SK-N-SH (cell line): ENCODE data around the gene CHID1. TPM values are rescaled to one million over a fixed set of nuclear protein-coding genes. Genes with fewer than 3 reads are reported as not detected.
A peak's percentile ranks its signal among the peaks of the same experiment; 100 is the strongest.

Experiments
- CTCF ChIA-PET: fragments of 300-600, 350-600 bp; formaldehyde crosslinking; extraction: SDS; loops from one replicate; lab custom pipeline; 2021; lab: Yijun Ruan, JAX
- POLR2A ChIA-PET: fragments of 350-600 bp; sonication (Branson Sonifier 250); formaldehyde crosslinking; extraction: SDS; loops from one replicate; lab custom pipeline; 2020; ENCODE audit warnings: antibody characterized with exemption, inconsistent platforms; lab: Yijun Ruan, JAX
- DNase-seq: peaks from one replicate; pipeline ENCODE4 v3.0.0; 2012
- H2AFZ ChIP-seq: fragments of 200-600 bp; sonication (generic); 2 replicates; pipeline ENCODE4 v1.8.1; 2016; ENCODE audit warnings: antibody characterized with exemption, mild to moderate bottlenecking, low read depth
- H3F3A ChIP-seq: fragments of 200-600 bp; sonication (generic); replicated peaks from 2 replicates; pipeline ENCODE3; 2016; ENCODE audit warnings: antibody characterized with exemption, mild to moderate bottlenecking; ENCODE audit not compliant: insufficient read depth
- H3K27ac ChIP-seq, 2 experiments: fragments of 200-500 bp in 1 of 2; fragments of 200-600 bp in 1 of 2; sonication (Bioruptor generic) in 1 of 2; sonication (generic), shearing (Covaris generic) in 1 of 2; 2 replicates each; pipeline versions ENCODE4 v1.5.1 to v1.6.1; 2014 to 2016; ENCODE audit warnings: low read depth in 2 of 2, inconsistent platforms in 1 of 2, low read length in 1 of 2, mild to moderate bottlenecking in 1 of 2, mixed read lengths in 1 of 2
- H3K27me3 ChIP-seq: fragments of 200-600 bp; sonication (generic), shearing (Covaris generic); 2 replicates; pipeline ENCODE4 v1.6.1; 2016; ENCODE audit warnings: mixed run types; ENCODE audit not compliant: insufficient read depth
- H3K36me3 ChIP-seq, 2 experiments: fragments of 200-500 bp in 1 of 2; fragments of 200-600 bp in 1 of 2; sonication (Bioruptor generic) in 1 of 2; sonication (generic) in 1 of 2; replicated peaks in 1 of 2; 2 replicates each; pipeline versions ENCODE3 to v1.5.1; 2014 to 2016; ENCODE audit warnings: low read length in 1 of 2, mild to moderate bottlenecking in 1 of 2; ENCODE audit not compliant: insufficient read depth in 2 of 2, control insufficient read depth in 1 of 2
- H3K4me1 ChIP-seq, 2 experiments: fragments of 200-500 bp in 1 of 2; fragments of 200-600 bp in 1 of 2; sonication (Bioruptor generic) in 1 of 2; sonication (generic), shearing (Covaris generic) in 1 of 2; 2 replicates each; pipeline versions ENCODE4 v1.5.1 to v1.6.1; 2014 to 2016; ENCODE audit warnings: low read depth in 1 of 2, low read length in 1 of 2, mixed run types in 1 of 2; ENCODE audit not compliant: insufficient read depth in 2 of 2, control insufficient read depth in 1 of 2
- H3K4me2 ChIP-seq: fragments of 200-600 bp; sonication (generic), shearing (Covaris generic); 2 replicates; pipeline ENCODE4 v1.6.1; 2017; ENCODE audit warnings: mixed run types
- H3K4me3 ChIP-seq, 2 experiments: fragments of 200-500 bp in 1 of 2; fragments of 200-600 bp in 1 of 2; sonication (Bioruptor generic) in 1 of 2; sonication (generic), shearing (Covaris generic) in 1 of 2; 2 replicates each; pipeline versions ENCODE4 v1.5.1 to v1.8.1; 2014 to 2016; ENCODE audit warnings: low read depth in 2 of 2, inconsistent platforms in 1 of 2, low read length in 1 of 2, mild to moderate bottlenecking in 1 of 2, mixed read lengths in 1 of 2, moderate library complexity in 1 of 2
- H3K79me2 ChIP-seq: fragments of 200-600 bp; sonication (generic); 2 replicates; pipeline ENCODE4 v1.8.1; 2017; ENCODE audit warnings: mild to moderate bottlenecking; ENCODE audit not compliant: insufficient read depth
- H3K9ac ChIP-seq: fragments of 200-600 bp; sonication (generic); 2 replicates; pipeline ENCODE4 v1.6.1; 2017; ENCODE audit warnings: mixed run types
- H3K9me2 ChIP-seq: fragments of 200-600 bp; sonication (generic); 2 replicates; pipeline ENCODE4 v1.6.1; 2017; ENCODE audit warnings: mixed run types
- H3K9me3 ChIP-seq: fragments of 200-600 bp; sonication (generic); 2 replicates; pipeline ENCODE4 v1.6.1; 2017; ENCODE audit warnings: mixed run types, mild to moderate bottlenecking, moderate library complexity
- H4K20me1 ChIP-seq: fragments of 200-600 bp; sonication (generic); 2 replicates; pipeline ENCODE4 v1.6.1; 2017; ENCODE audit warnings: mild to moderate bottlenecking, mixed run types; ENCODE audit not compliant: insufficient read depth
- CHD2 ChIP-seq: fragments of 150-350 bp; IDR thresholded peaks from 2 replicates; pipeline ENCODE4 v1.6.1; 2018; ENCODE audit warnings: low read length; ENCODE audit not compliant: partially characterized antibody
- EP300 ChIP-seq, 2 experiments: IDR thresholded peaks; 2 replicates each; pipeline versions ENCODE4 v1.4.0 to v1.6.1; 2012; ENCODE audit warnings: borderline replicate concordance in 1 of 2, low read depth in 1 of 2, low read length in 1 of 2
- GATA2 ChIP-seq: sonication (generic); formaldehyde crosslinking; IDR thresholded peaks from 2 replicates; pipeline ENCODE4 v1.5.0; 2020; ENCODE audit warnings: mild to moderate bottlenecking, missing genetic modification reagents
- JUND ChIP-seq: IDR thresholded peaks from 2 replicates; pipeline ENCODE4 v1.4.0; 2012
- MXI1 ChIP-seq: IDR thresholded peaks from 2 replicates; pipeline ENCODE4 v1.6.1; 2012; ENCODE audit warnings: mild to moderate bottlenecking, low read depth, low read length, improper control_type of control experiment
- NFIC ChIP-seq: IDR thresholded peaks from 2 replicates; pipeline ENCODE4 v1.4.0; 2012; ENCODE audit warnings: borderline replicate concordance
- PBX3 ChIP-seq: IDR thresholded peaks from 2 replicates; pipeline ENCODE4; 2012
- POLR2AphosphoS5 ChIP-seq: IDR thresholded peaks from 2 replicates; pipeline ENCODE4 v1.6.1; 2012; ENCODE audit warnings: low read depth, low read length
- REST ChIP-seq: IDR thresholded peaks from 2 replicates; pipeline ENCODE4 v1.6.1; 2012; ENCODE audit warnings: mild to moderate bottlenecking, low read depth, low read length, moderate library complexity
- RXRA ChIP-seq: IDR thresholded peaks from 2 replicates; pipeline ENCODE4 v1.4.0; 2012; ENCODE audit warnings: low read depth, mild to moderate bottlenecking, borderline replicate concordance
- TCF12 ChIP-seq: IDR thresholded peaks from 2 replicates; pipeline ENCODE4 v1.4.0; 2012
- YY1 ChIP-seq: IDR thresholded peaks from 2 replicates; pipeline ENCODE4 v1.4.0; 2012; ENCODE audit warnings: low read depth, mild to moderate bottlenecking
- WGBS: methylation state at CpG from one replicate; pipeline ENCODE4 v1.1.6; 2017; ENCODE audit warnings: low lambda C conversion rate; 5-methylcytosine and 5-hydroxymethylcytosine counted together
- polyA plus RNA-seq, 3 experiments: library from polyadenylated mRNA; depleted of rRNA; stranded (reverse); fragments of >200 nt; gene quantifications; 2 replicates each; pipeline ENCODE4 v1.2.3, GENCODE V29; 2012
- TF ChIP-seq, protein P1 (sequence below): IDR thresholded peaks from 2 replicates; pipeline ENCODE4 v1.4.0; 2012; ENCODE audit warnings: low read depth

Gene CHID1
- polyA plus RNA-seq, 1 of the 3 experiments (the other 2 are of a cell fraction), result 231 TPM

- no peaks in the 10 kb centered on the region for H3K9me3 ChIP-seq
- H3K27me3 ChIP-seq, result no peaks in the 10 kb centered on the region
- WGBS, result 2% methylated on average over 10 of the region's 67 CpGs
- H3K9ac ChIP-seq, result peak within 1 kb of the TSS; percentile 98
- H3K79me2 ChIP-seq, result peaks cover 62% of the 10 kb centered on the region
- peaks cover 14 to 33% of the 10 kb centered on the region in 2 experiments; a peak in 2 of 4 replicates for H3K4me1 ChIP-seq
- peaks cover 30% of the 10 kb centered on the region for H4K20me1 ChIP-seq
- H3K27ac ChIP-seq, result peak within 1 kb of the TSS; percentile 88 to 91
- CTCF ChIA-PET, result interaction anchor here (0.9 to 2.3 kb wide), 4 partner anchors 13 to 92 kb away, joined by 3 to 9 read pairs (median 6); partner anchors contain the start of gene PNPLA2
- TF ChIP-seq CHD2 (peak; percentile 35), MXI1 (0 out of 2 replicates have a peak, but pooled peaks have one; percentile 9), YY1 (no peak), PBX3 (no peak), NFIC (no peak), EP300 (IDR thresholded peaks at IDR 0.05; ENCODE audit: borderline replicate concordance in 1 of 2, low read depth in 1 of 2, low read length in 1 of 2) (peak in 1 of 2 experiments; percentile 7; a peak in 1 of 4 replicates)
- H3K9me2 ChIP-seq, result no peaks in the 10 kb centered on the region
- H2AFZ ChIP-seq, result no peak within 1 kb of the TSS
- POLR2A ChIA-PET, result interaction anchor here (0.6 to 3.0 kb wide), 4 partner anchors 10 to 92 kb away, joined by 4 to 15 read pairs (median 6); partner anchors contain the start of genes PNPLA2, RPLP2 and TSPAN4
- DNase-seq, result peak; percentile 88
- peak within 1 kb of the TSS; percentile 79 to 81 for H3K4me3 ChIP-seq
- peak within 1 kb of the TSS; percentile 100 for H3K4me2 ChIP-seq
- H3F3A ChIP-seq, result peaks cover 23% of the 10 kb centered on the region
- peaks cover 7 to 16% of the 10 kb centered on the region in 2 experiments for H3K36me3 ChIP-seq
Measured at GRCh38 chr11:832529-833113, 78.0 kb downstream of the CHID1 start, which contains the start of gene CD151. CD151 (plus strand) TSS chr11:832952; CDS start chr11:836070, 3,118 bp downstream.

GRCh38 chr11:831961-832528 lies 78.6 kb downstream of the CHID1 start:
- H2AFZ ChIP-seq, result no peak overlapping the region
- H3F3A ChIP-seq, result peaks cover 23% of the 10 kb centered on the region
- no peak for DNase-seq
- WGBS, result 41% methylated on average over 7 of the region's 23 CpGs
- peak overlapping the region; percentile 100 for H3K4me2 ChIP-seq
- POLR2A ChIA-PET, result interaction anchor here (1.2 to 3.0 kb wide), 5 partner anchors 9 to 93 kb away, joined by 4 to 15 read pairs (median 9); partner anchors contain the start of genes PNPLA2 and TSPAN4
- peaks cover 58% of the 10 kb centered on the region for H3K79me2 ChIP-seq
- H3K9me3 ChIP-seq, result no peaks in the 10 kb centered on the region
- peak overlapping the region; percentile 65 to 82 for H3K27ac ChIP-seq
- peaks cover 14 to 37% of the 10 kb centered on the region in 2 experiments; a peak in 2 of 4 replicates for H3K4me1 ChIP-seq
- peaks cover 7 to 10% of the 10 kb centered on the region in 2 experiments for H3K36me3 ChIP-seq
- H3K9ac ChIP-seq, result peak overlapping the region; percentile 80
- CTCF ChIA-PET, result interaction anchor here (0.8 to 2.3 kb wide), 4 partner anchors 13 to 93 kb away, joined by 3 to 9 read pairs (median 6); partner anchors contain the start of gene PNPLA2
- TF ChIP-seq REST, result no peak
- TF ChIP-seq, protein P1, sequence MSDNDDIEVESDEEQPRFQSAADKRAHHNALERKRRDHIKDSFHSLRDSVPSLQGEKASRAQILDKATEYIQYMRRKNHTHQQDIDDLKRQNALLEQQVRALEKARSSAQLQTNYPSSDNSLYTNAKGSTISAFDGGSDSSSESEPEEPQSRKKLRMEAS, result no peak
- no peak for TF ChIP-seq PBX3
- TF ChIP-seq TCF12, result no peak
- no peak for TF ChIP-seq JUND
- no peak for TF ChIP-seq EP300 (IDR thresholded peaks at IDR 0.05; ENCODE audit: borderline replicate concordance in 1 of 2, low read depth in 1 of 2, low read length in 1 of 2)
- TF ChIP-seq RXRA, result no peak
- no peak for TF ChIP-seq GATA2 (CRISPR knock-in tag)
- TF ChIP-seq POLR2AphosphoS5, result no peak
- H3K9me2 ChIP-seq, result no peaks in the 10 kb centered on the region
- H3K27me3 ChIP-seq, result no peaks in the 10 kb centered on the region
- peak overlapping the region; percentile 79 to 81 for H3K4me3 ChIP-seq
- peaks cover 25% of the 10 kb centered on the region for H4K20me1 ChIP-seq
